ENCODE results near the gene SMIM38.

SMIM38 gene

GRCh38 chr11:69155302-69156234 lies at the start of gene SMIM38:
Gene SMIM38, plus strand, starts transcription at chr11:69155935. Its CDS starts 1,912 bp downstream, at chr11:69157847.
- peak; percentile 81 for DNase-seq (ENCODE audit: low spot score)
- TF ChIP-seq, protein P1, sequence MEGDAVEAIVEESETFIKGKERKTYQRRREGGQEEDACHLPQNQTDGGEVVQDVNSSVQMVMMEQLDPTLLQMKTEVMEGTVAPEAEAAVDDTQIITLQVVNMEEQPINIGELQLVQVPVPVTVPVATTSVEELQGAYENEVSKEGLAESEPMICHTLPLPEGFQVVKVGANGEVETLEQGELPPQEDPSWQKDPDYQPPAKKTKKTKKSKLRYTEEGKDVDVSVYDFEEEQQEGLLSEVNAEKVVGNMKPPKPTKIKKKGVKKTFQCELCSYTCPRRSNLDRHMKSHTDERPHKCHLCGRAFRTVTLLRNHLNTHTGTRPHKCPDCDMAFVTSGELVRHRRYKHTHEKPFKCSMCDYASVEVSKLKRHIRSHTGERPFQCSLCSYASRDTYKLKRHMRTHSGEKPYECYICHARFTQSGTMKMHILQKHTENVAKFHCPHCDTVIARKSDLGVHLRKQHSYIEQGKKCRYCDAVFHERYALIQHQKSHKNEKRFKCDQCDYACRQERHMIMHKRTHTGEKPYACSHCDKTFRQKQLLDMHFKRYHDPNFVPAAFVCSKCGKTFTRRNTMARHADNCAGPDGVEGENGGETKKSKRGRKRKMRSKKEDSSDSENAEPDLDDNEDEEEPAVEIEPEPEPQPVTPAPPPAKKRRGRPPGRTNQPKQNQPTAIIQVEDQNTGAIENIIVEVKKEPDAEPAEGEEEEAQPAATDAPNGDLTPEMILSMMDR (IDR thresholded peaks at IDR 0.05; ENCODE audit: extremely low read depth, insufficient read depth, missing control alignments), result no peak
- in situ Hi-C loops (cut with MboI; ENCODE audit: low pct_unique_long_range_greater_than_20kb, low sequenced_read_pairs, unreplicated experiment), result no loop called here

- no peak for DNase-seq (ENCODE audit: low spot score)
- in situ Hi-C loops (cut with MboI; ENCODE audit: low pct_unique_long_range_greater_than_20kb, low sequenced_read_pairs, unreplicated experiment), result no loop called here
- TF ChIP-seq, protein P1 (IDR thresholded peaks at IDR 0.05; ENCODE audit: extremely low read depth, insufficient read depth, missing control alignments), result no peak
Measured at GRCh38 chr11:69106031-69106811, 49.5 kb upstream of the SMIM38 start.

DNA sequence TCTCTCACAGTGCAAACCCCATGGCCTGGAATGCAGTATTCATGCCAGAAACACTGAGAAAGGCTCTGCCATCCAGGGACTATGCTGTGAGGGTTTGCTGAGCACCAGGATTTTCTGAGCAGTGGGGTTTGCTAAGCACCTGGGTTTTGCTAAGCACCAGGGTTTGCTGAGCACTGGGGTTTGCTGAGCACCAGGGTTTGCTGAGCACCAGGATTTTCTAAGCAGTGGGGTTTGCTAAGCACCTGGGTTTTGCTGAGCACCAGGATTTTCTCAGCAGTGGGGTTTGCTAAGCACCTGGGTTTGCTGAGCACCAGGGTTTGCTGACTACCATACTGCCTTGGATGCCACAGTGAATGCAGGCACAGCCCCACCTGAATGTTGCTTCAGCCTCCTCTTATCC lies 48.3 kb upstream of the SMIM38 start:
- in situ Hi-C loops (cut with MboI; ENCODE audit: low pct_unique_long_range_greater_than_20kb, low sequenced_read_pairs, unreplicated experiment), result no loop called here
- TF ChIP-seq, protein P1 (IDR thresholded peaks at IDR 0.05; ENCODE audit: extremely low read depth, insufficient read depth, missing control alignments), result no peak
- no peak for DNase-seq (ENCODE audit: low spot score)

- in situ Hi-C loops (cut with MboI; ENCODE audit: low pct_unique_long_range_greater_than_20kb, low sequenced_read_pairs, unreplicated experiment), result no loop called here
- no peak for DNase-seq (ENCODE audit: low spot score)
Measured at GRCh38 chr11:69108030-69108429, 47.7 kb upstream of the SMIM38 start.

DNA sequence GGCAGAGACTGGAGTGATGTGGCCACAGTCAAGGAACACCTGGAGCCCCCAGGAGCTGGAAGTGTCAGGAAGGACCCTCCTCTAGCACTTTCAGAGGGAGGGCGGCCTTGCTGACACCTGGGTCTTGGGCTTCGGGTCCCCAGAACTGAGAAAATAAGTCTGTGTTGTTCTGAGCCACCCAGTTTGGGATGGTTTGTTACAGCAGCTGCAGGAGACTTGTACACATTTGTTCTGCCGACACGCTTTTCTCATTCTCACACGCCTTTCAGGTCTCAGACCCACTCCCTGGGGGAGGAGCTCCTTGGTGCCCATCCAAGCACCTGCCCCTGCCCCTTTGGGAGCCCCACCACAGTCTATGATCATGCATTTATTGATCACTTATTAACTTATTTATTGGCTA lies 47.2 kb upstream of the SMIM38 start:
- TF ChIP-seq, protein P1 (IDR thresholded peaks at IDR 0.05; ENCODE audit: extremely low read depth, insufficient read depth, missing control alignments), result no peak
- in situ Hi-C loops (cut with MboI; ENCODE audit: low pct_unique_long_range_greater_than_20kb, low sequenced_read_pairs, unreplicated experiment), result no loop called here
- DNase-seq (ENCODE audit: low spot score), result no peak

More at GRCh38 chr11:69108030-69108429, 47.7 kb upstream of the SMIM38 start:
- TF ChIP-seq, protein P1 (IDR thresholded peaks at IDR 0.05; ENCODE audit: extremely low read depth, insufficient read depth, missing control alignments), result no peak

DNA sequence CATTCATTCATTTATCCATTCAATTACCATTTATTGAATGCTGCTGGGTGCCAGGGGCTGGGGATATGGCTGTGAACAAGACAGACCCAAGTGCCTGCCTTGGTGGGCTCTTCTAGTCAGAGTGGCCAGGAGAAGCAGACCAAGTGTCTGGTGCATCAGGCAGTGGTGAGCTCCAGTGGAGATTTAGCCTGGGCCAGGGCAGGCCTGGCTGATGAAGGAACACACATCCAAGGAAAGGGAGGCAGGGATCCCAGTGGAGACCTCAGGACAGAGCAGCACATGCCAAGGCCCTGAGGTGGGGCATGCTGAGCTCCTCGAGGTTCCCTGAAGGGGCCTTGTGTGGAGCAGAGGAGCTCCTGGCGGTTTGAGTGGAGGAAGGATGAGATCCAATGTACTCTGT lies 46.6 kb upstream of the SMIM38 start:
- TF ChIP-seq, protein P1 (IDR thresholded peaks at IDR 0.05; ENCODE audit: extremely low read depth, insufficient read depth, missing control alignments), result no peak
- in situ Hi-C loops (cut with MboI; ENCODE audit: low pct_unique_long_range_greater_than_20kb, low sequenced_read_pairs, unreplicated experiment), result no loop called here
- DNase-seq (ENCODE audit: low spot score), result no peak

Measured in GM13977 (cell line).